SKM-1 treated with dmso at 0.1 percent for 144 hours (cell line): Measurements from ENCODE around the gene UCP3.

ENCODE experiments used
- DNase-seq: peaks from one replicate; lab custom pipeline; 2025; ENCODE audit not compliant: unreplicated experiment; lab: John Stamatoyannopoulos, UW

Gene UCP3

DNA sequence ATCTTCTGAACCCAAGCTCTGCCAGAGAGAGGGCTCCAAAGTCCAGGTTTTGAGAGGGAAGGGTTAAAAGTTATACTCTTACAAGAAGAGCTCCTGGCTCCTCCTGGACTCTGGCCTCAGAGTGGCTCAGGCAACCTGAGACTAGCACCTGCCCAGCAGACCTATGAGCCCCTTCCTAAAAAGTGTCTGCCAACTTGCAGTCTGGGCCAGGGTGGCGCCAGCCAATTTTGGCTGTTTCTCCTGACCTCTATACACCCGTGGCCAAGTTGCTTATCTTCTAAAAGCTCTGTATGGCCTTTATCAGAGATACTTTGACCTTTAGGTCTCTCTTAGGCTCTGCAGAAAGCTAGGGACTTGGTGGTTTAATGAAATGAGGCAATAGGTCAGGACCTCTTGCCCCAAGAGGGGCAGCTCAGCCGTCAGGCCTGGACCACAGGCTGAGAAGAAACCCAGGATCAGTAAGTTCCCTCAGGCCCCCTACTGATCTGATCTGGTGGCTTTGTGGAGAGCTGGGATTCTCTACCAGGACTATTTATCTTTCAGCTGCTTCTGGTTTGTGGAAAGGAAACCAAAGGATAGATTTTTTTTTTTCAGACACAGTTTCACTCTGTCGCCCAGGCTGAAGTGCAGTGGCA lies 10.3 kb upstream of the UCP3 start:
- no peak for DNase-seq

GRCh38 chr11:74018331-74019005 lies 9.6 kb upstream of the UCP3 start:
- peak; percentile 90 for DNase-seq

- DNase-seq, result no peak
These were observed 8.7 kb upstream of the UCP3 start for GRCh38 chr11:74017631-74018030.

DNA sequence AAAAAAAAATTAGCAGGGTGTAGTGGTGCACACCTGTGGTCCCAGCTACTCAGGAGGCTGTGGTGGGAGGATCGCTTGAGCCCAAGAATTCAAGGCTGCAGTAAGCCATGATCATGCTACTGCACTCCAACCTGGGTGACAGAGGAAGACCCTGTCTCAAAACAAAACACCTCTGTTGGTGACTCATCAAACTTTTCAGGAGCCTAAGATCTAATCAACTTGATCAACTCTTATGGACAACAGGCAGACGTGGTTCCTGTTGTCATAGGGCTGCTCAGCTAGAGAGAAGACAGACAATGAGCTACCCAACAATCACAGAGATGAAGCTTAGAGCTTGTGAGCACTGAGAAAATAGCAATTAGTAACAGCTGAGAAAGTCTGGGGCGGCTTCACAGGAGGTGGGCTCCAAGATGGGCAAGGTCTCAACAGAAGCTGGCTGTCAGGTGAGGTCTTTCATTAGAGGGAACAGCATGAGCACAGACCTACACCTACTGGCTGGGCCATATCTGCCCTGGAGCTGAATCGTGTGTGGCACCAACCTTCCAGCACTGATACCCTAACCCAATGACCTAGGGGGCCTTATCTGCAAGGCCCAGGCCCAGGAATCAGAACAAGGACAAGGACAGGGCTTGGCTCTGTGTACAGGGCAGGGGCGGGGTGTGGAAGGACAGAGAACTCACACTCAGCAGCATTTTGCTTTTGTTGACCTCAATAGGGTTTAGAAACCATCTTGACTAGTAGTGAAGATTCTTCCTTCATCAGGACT lies 7.2 kb upstream of the UCP3 start:
- no peak for DNase-seq

DNA sequence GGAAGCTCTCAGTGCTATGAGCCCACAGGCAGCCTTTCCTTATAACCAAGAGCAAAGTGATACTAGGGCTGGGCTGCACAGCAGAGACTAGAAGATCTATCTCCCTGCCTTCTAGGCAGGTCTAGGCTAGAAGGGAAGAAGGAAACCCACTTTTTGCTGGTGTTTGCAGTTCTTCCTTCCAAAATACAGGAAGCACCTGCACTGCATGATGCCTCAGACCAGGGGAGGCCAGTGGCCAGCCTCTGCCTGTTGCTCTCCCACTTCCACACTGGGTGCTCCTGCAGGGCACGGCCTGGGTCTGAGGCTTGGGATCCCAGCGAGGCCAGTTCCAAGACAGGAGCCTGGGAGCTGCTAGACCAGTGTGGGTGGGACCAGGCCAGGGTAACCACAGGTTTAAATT lies 6.0 kb upstream of the UCP3 start:
- DNase-seq, result no peak

DNA sequence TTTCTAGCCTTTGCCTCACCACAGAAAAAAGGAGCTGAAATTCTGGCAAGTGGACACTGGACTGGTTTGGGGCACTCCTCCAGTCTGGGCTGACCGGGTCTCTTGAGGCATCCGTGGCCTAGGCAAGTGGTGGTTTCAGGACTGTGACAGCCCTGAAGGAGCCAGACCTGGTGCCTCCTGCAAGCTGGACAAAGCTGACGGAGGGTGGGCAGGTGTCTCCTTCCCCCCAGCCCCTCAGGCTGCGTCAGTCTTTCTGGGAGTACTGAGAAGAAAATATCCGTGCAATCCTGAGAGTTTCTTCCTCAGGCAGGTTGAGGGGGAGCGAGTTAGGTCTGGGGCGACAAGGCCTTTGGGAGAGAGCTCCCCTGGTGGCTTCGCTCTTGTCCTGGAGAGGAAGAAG lies 4.3 kb upstream of the UCP3 start:
- no peak for DNase-seq

- DNase-seq, result no peak
These were observed 3.4 kb upstream of the UCP3 start for GRCh38 chr11:74012074-74012809.

- no peak for DNase-seq
These were observed 2.6 kb upstream of the UCP3 start for GRCh38 chr11:74011360-74012073.

DNA sequence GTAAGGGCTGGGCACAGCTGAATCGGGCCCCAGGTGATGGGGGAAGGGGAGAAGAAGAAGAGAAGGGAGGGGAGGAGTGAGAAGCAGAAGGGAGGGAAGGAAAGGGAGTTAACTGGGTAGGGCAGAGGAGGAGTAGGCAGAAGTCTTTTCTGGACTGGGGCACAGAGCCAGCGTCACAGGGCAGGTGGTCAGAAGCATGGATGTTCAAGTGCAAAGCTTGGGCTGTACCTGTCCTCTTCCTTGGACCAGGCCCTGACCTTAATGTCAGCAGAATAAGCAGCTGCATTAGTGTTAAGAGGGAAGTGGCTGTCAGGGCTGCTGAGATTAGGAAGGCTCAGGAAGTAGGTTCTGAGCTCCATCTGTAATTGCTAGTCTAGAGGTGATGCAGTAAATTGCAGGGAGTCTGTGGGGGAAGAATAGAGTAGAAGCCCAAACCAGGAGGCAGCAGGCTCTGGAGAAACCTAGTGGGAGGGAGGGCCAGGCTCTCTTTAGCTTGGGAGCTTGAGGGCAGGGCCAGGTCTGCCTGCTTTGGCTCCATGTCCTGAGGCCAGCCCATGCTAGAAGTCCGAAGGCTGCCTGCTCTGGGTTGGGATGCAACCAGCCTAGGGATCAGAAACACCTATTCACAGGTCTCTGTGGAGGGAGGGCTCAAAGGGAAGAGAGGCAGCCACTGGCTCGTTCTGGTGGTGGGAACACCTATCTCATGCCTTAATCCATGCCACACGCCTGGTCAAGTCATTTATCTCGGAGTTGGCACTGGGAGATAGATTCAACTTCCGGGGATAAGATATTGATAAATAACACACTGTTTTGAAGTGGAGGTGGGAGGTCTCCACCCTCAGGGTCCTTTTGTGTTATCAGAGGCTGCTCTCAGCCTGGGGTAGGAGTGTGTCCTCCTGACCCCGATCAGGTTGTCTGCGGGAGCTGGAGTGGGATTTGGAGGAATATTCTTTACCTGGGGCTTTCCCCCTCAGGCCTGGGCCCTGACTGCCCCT lies 1.7 kb upstream of the UCP3 start:
- no peak for DNase-seq

- DNase-seq, result no peak
These were observed 905 bp upstream of the UCP3 start for GRCh38 chr11:74009675-74010305.

DNA sequence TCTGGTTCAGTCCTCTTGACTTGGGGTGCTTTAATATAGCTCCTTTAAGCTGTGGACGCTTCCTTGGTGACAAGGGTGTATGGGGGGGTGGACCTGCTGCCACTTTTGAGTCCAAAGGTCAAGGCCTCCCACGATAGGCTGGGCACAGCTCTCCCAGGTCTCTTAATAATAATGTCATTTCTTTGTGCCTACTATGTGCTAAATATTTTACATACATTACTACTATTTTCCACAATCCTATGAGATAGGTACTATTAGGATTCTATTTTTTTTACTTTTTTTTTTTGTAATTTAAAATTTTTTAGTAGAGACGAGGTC lies 304 bp upstream of the UCP3 start:
- DNase-seq, result no peak

- DNase-seq, result no peak
These were observed 1.1 kb downstream of the UCP3 start for GRCh38 chr11:74007691-74008372.

- DNase-seq, result no peak
These were observed 2.1 kb downstream of the UCP3 start for GRCh38 chr11:74006743-74007304.

DNA sequence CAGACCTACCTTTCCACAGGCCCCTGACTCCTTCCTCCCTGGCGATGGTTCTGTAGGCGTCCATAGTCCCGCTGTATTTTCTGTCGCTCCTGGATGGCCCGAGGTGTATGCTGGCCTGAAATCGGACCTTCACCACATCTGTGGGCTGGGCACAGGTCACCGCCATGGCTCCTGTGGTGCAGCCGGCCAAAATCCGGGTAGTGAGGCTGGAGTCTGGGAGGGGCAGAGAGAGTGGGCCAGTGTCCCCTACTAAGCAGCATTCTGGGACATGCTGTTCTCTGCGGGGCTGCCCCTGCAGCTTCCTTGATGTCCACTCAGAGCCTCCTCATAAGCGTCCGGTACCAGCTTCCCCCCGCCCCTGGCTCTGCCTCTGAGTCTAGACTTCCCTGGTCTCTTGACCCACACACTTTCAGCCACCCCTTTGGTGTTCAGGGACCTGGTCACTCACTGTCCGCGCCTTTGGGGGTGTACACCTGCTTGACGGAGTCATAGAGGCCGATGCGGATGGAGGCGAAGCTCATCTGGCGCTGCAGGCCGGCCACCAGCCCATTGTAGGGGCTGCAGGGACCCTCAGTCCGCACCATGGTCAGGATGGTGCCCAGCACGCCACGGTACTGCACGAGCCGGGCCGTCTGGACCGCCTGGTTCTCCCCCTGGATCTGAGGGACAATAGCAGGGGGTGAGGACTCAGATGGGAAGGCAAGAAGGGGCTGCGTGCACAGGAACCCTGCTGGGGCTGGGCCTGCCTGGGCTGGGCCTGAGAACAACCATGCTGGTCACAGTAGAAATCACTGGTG lies 3.0 kb downstream of the UCP3 start:
- DNase-seq, result no peak

DNA sequence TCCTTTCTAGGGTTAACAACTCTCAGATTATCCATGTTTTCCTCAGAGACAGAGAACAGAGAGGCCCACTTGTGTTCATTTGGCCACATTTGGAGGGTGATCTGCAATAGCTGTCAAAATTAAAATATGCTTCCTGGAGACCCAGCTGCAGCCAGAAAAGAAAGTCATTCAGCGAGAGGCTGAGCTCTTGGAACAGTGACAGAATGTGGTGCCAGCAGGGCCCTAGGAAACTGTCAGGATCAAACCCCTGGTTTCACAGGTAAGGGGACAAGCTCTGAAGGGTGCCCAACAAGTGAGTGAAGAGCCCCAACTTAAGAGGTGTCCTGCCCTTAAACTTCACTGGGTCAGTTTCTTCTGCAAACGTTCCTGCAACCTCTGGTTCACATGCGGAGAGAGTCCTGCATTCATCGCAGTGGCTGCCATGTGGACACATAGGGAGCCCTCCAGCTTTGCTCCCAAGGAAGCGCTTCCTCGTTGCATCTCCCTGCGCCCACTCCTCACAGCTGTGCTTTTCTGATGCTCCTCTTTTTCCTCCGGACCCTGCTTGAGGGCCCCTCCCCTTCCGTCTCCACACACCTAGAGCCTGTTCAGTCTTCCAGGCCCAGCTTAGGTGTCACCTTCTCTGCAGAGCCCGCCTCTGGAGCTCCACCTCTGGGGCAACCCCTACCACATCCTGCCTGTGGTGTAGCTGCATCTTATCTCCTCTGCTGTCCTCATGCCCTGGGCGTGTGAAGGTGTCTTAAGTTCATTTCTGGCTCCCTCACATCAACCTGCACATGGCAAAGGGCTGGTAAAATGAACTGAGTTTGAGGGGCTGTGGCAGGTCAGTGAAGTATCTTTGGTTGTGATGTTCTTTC lies 3.9 kb downstream of the UCP3 start:
- DNase-seq, result peak; percentile 23

GRCh38 chr11:74004046-74004695 lies 4.7 kb downstream of the UCP3 start:
- no peak for DNase-seq
